ENCODE results near the gene KIRREL3. TPM values are rescaled to one million over a fixed set of nuclear protein-coding genes. Genes with fewer than 3 reads are reported as not detected.

KIRREL3 gene
- total and polyA plus RNA-seq, 2 of the 8 experiments (the other 6 are each of a cell fraction or from before 2014, with no cell fraction given): 0.29 to 0.32 TPM

- TF ChIP-seq ATF2 (IDR thresholded peaks at IDR 0.05; ENCODE audit: low read length) (no peak), KDM4A (IDR thresholded peaks at IDR 0.05; ENCODE audit: low read depth, low read length, severe bottlenecking) (no peak), MAX (IDR thresholded peaks at IDR 0.05) (no peak)
These were observed 128.8 kb downstream of the KIRREL3 start (continued) for GRCh38 chr11:126871792-126872191.

All from H1 (cell line).